HUES6 (cell line): ENCODE measurements around the gene FMC1.

ENCODE experiments used
- H3K27ac ChIP-seq: 2 replicates; pipeline ENCODE4 v1.7.0; 2013; ENCODE audit warnings: low read depth, mild to moderate bottlenecking, low read length, inconsistent platforms
- H3K27me3 ChIP-seq: 2 replicates; pipeline ENCODE4 v1.6.1; 2013; ENCODE audit warnings: low read length; ENCODE audit not compliant: control insufficient read depth, insufficient read depth
- H3K36me3 ChIP-seq: 2 replicates; pipeline ENCODE4 v1.6.1; 2013; ENCODE audit warnings: low read length; ENCODE audit not compliant: control insufficient read depth, insufficient read depth
- H3K4me1 ChIP-seq: 2 replicates; pipeline ENCODE4 v1.6.1; 2013; ENCODE audit warnings: low read length; ENCODE audit not compliant: control insufficient read depth, insufficient read depth
- H3K4me3 ChIP-seq: 2 replicates; pipeline ENCODE4 v1.5.1; 2013; ENCODE audit warnings: low read depth, low read length
- H3K9ac ChIP-seq: one replicate; pipeline ENCODE4 v1.6.1; 2013; ENCODE audit warnings: mild to moderate bottlenecking, low read length
- H3K9me3 ChIP-seq: 2 replicates; pipeline ENCODE4 v1.6.1; 2013; ENCODE audit warnings: low read depth, low read length; ENCODE audit not compliant: control insufficient read depth, insufficient read depth

Gene FMC1

GRCh38 chr7:139341058-139341775, at the start of gene FMC1:
TSS of gene FMC1 (plus strand) at chr7:139341337. CDS start at chr7:139341385, 48 bp downstream.
- Histone ChIP-seq H3K27me3 (no peaks in the 10 kb centered on the region), H3K9me3 (peaks cover 10% of the 10 kb centered on the region; the same call in 1 of the 2 replicates), H3K27ac (peak within 1 kb of the TSS; percentile 98), H3K36me3 (peaks cover 4% of the 10 kb centered on the region), H3K9ac (peak within 1 kb of the TSS; percentile 100), H3K4me1 (0 out of 2 replicates have a peak, but pooled peaks cover 5% of the 10 kb centered on the region), H3K4me3 (peak within 1 kb of the TSS; percentile 94)

- Histone ChIP-seq H3K4me3 (no peak overlapping the region), H3K9me3 (no peaks in the 10 kb centered on the region), H3K9ac (no peak overlapping the region), H3K36me3 (peaks cover 42% of the 10 kb centered on the region), H3K27me3 (no peaks in the 10 kb centered on the region), H3K4me1 (no peaks in the 10 kb centered on the region), H3K27ac (no peak overlapping the region)
Observed at GRCh38 chr7:139292821-139293220, 48.3 kb upstream of the FMC1 start.

DNA sequence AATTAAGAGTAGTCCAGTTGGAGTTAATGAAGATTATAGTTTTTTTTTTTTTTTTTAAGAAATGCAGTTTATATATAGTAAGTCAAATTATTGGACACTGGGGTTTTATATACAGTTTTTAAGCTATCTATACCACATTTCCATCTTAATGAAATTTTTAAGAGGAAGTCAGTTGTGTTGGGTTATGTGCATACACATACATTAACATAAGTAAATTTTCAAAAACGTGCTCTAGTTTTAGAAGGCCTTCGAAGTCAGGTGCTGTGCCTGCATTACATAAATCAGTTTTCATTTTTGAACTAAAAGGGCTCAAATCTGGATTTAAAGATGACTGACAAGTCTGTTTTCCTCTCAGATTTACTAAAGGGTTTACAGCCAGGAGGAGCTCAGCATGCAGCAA, 47.6 kb upstream of the FMC1 start:
- H3K36me3 ChIP-seq: peaks cover 42% of the 10 kb centered on the region
- no peak overlapping the region for H3K27ac ChIP-seq

GRCh38 chr7:139294241-139294640, 46.9 kb upstream of the FMC1 start:
- H3K27ac ChIP-seq: no peak overlapping the region
- no peak overlapping the region for H3K9ac ChIP-seq
- peaks cover 46% of the 10 kb centered on the region for H3K36me3 ChIP-seq
- H3K4me3 ChIP-seq: no peak overlapping the region
- no peaks in the 10 kb centered on the region for H3K4me1 ChIP-seq
- H3K9me3 ChIP-seq: no peaks in the 10 kb centered on the region
- no peaks in the 10 kb centered on the region for H3K27me3 ChIP-seq

More for the DNA sequence above, 47.6 kb upstream of the FMC1 start:
- Histone ChIP-seq H3K9me3 (no peaks in the 10 kb centered on the region), H3K27me3 (no peaks in the 10 kb centered on the region), H3K9ac (no peak overlapping the region), H3K4me1 (no peaks in the 10 kb centered on the region), H3K4me3 (no peak overlapping the region)

DNA sequence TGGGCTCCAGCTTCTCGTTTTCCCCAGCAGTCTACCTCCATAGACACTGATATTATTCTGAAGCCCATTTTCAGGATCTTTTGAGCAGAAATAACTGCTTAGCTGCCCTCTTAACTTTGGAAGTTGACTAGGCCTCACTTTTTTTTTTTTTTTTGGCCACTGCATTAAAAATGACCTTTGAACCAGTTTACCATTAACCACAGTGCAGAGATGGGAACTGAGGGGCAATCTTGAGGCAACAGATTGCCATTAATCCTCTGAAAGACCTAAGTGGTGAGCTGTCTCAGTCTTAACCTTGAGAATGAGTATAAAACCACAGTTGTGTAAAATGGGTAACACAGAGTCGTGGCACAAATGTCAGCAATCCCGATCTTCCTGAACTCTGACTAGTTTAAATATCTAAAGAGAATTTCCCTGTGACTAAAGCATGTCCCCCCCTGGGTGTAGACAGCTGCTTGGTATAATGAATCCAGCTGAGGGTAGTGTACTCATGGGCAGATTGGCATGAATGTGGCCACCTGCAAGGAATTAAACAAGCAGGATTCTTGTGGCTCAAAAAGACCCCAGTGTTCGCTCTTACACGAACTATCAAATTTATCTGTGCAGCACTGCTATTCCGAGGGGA, 46.1 kb upstream of the FMC1 start:
- H3K9me3 ChIP-seq: no peaks in the 10 kb centered on the region
- H3K36me3 ChIP-seq: peaks cover 51% of the 10 kb centered on the region
- no peak overlapping the region for H3K27ac ChIP-seq
- no peaks in the 10 kb centered on the region for H3K27me3 ChIP-seq
- no peak overlapping the region for H3K4me3 ChIP-seq
- H3K4me1 ChIP-seq: no peaks in the 10 kb centered on the region
- H3K9ac ChIP-seq: no peak overlapping the region

GRCh38 chr7:139297795-139298194, 43.3 kb upstream of the FMC1 start:
- H3K27ac ChIP-seq: no peak overlapping the region
- H3K36me3 ChIP-seq: peaks cover 57% of the 10 kb centered on the region
- H3K9me3 ChIP-seq: no peaks in the 10 kb centered on the region
- H3K4me3 ChIP-seq: no peak overlapping the region
- H3K9ac ChIP-seq: no peak overlapping the region
- no peaks in the 10 kb centered on the region for H3K27me3 ChIP-seq
- H3K4me1 ChIP-seq: no peaks in the 10 kb centered on the region

DNA sequence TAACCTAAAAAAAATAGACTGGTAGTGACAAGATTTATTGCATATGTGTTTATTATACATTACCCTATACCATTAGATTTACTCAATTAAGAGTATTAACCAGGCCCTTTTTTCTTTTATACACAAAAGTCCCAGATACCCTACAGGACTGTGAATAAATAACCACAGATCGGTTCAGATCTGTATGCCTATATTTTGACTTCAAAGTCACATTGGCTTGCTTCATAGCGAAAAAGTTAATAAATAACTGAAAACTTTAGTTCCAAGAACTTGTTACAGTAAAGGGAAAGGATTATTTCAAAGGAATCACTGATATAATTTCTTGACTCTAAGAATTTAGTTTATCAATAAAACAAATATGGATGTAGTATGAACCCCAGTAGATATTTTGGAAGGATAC, 41.8 kb upstream of the FMC1 start:
- Histone ChIP-seq H3K9ac (no peak overlapping the region), H3K27ac (no peak overlapping the region), H3K9me3 (no peaks in the 10 kb centered on the region), H3K36me3 (peaks cover 44% of the 10 kb centered on the region), H3K27me3 (no peaks in the 10 kb centered on the region), H3K4me3 (no peak overlapping the region), H3K4me1 (no peaks in the 10 kb centered on the region)

GRCh38 chr7:139300390-139300789, 40.7 kb upstream of the FMC1 start:
- Histone ChIP-seq H3K27me3 (no peaks in the 10 kb centered on the region), H3K4me1 (no peaks in the 10 kb centered on the region), H3K9ac (no peak overlapping the region), H3K4me3 (no peak overlapping the region), H3K9me3 (no peaks in the 10 kb centered on the region), H3K27ac (no peak overlapping the region), H3K36me3 (peaks cover 34% of the 10 kb centered on the region)

DNA sequence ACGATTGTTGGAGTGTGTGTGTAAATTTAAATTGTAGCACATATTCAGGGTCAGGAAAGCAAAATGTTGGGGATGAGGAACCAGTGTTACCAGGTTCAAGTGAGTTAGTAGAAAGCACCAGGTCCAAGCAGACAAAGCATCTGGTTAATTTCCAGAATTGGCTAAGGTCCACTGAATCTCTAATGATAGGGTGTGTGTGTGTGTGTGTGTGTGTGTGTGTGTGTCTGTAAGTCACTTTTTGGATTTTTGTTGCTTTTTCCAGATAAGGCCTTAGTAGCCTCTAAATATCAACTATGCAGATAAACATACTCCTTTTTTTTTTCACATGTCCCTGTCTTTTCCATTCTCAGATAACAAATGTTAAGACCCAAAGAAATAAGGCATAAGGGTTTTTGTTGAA, 36.6 kb upstream of the FMC1 start:
- Histone ChIP-seq H3K36me3 (peaks cover 25% of the 10 kb centered on the region), H3K9me3 (no peaks in the 10 kb centered on the region), H3K9ac (no peak overlapping the region), H3K27ac (no peak overlapping the region), H3K4me1 (no peaks in the 10 kb centered on the region), H3K4me3 (no peak overlapping the region), H3K27me3 (no peaks in the 10 kb centered on the region)

GRCh38 chr7:139317939-139318505, 23.1 kb upstream of the FMC1 start:
- no peak overlapping the region for H3K4me3 ChIP-seq
- no peaks in the 10 kb centered on the region for H3K9me3 ChIP-seq
- no peaks in the 10 kb centered on the region; the same call in 1 of the 2 replicates for H3K4me1 ChIP-seq
- H3K27ac ChIP-seq: no peak overlapping the region
- no peak overlapping the region for H3K9ac ChIP-seq
- no peaks in the 10 kb centered on the region for H3K27me3 ChIP-seq
- H3K36me3 ChIP-seq: no peaks in the 10 kb centered on the region

GRCh38 chr7:139321071-139321745, 19.9 kb upstream of the FMC1 start:
- H3K4me1 ChIP-seq: no peaks in the 10 kb centered on the region; the same call in 1 of the 2 replicates
- H3K27me3 ChIP-seq: no peaks in the 10 kb centered on the region
- H3K9ac ChIP-seq: no peak overlapping the region
- H3K4me3 ChIP-seq: no peak overlapping the region
- no peak overlapping the region for H3K27ac ChIP-seq
- no peaks in the 10 kb centered on the region for H3K9me3 ChIP-seq
- H3K36me3 ChIP-seq: no peaks in the 10 kb centered on the region
